Hepatocyte (in vitro differentiated cells): ENCODE measurements around the gene GNPTAB. TPM values are rescaled to one million over a fixed set of nuclear protein-coding genes. Genes with fewer than 3 reads are reported as not detected.

ENCODE experiments used
- DNase-seq: peaks from one replicate; pipeline ENCODE4 v3.0.0-alpha.2; 2016; ENCODE audit warnings: low spot score
- H2AFZ ChIP-seq: fragments of 200-600 bp; sonication (generic); 2 replicates; pipeline ENCODE4 v1.6.0; 2016; ENCODE audit warnings: antibody characterized with exemption, mild to moderate bottlenecking
- H3K27ac ChIP-seq: fragments of 200-600 bp; sonication (generic); 2 replicates; pipeline ENCODE4 v1.5.1; 2016; ENCODE audit warnings: mild to moderate bottlenecking
- H3K27me3 ChIP-seq: fragments of 200-600 bp; sonication (generic); 2 replicates; pipeline ENCODE4 v1.6.1; 2016
- H3K36me3 ChIP-seq: fragments of 200-600 bp; sonication (generic); replicated peaks from 2 replicates; pipeline ENCODE4 v1.5.1; 2016; ENCODE audit warnings: low read depth; ENCODE audit not compliant: insufficient read depth
- H3K4me1 ChIP-seq: fragments of 200-600 bp; sonication (generic); 2 replicates; pipeline ENCODE4 v1.5.1; 2016; ENCODE audit warnings: mild to moderate bottlenecking, moderate library complexity; ENCODE audit not compliant: insufficient read depth
- H3K4me2 ChIP-seq: fragments of 200-600 bp; sonication (generic); 2 replicates; pipeline ENCODE4 v1.6.0; 2016
- H3K4me3 ChIP-seq: fragments of 200-600 bp; sonication (generic); 2 replicates; pipeline ENCODE4 v1.5.1; 2016; ENCODE audit warnings: mild to moderate bottlenecking
- H3K79me2 ChIP-seq: fragments of 200-600 bp; sonication (generic); 2 replicates; pipeline ENCODE4 v1.6.0; 2017; ENCODE audit warnings: mild to moderate bottlenecking
- H3K9me2 ChIP-seq: fragments of 200-600 bp; sonication (generic); replicated peaks from 2 replicates; pipeline ENCODE4 v1.6.0; 2017; ENCODE audit warnings: mild to moderate bottlenecking; ENCODE audit not compliant: insufficient read depth
- H3K9me3 ChIP-seq: fragments of 200-600 bp; sonication (generic); 2 replicates; pipeline ENCODE4 v1.5.1; 2016; ENCODE audit warnings: low read depth, mild to moderate bottlenecking
- H4K20me1 ChIP-seq: fragments of 200-600 bp; sonication (generic); 2 replicates; pipeline ENCODE4 v1.6.0; 2016; ENCODE audit warnings: mild to moderate bottlenecking; ENCODE audit not compliant: insufficient read depth, poor library complexity, severe bottlenecking
- EZH2 ChIP-seq: fragments of 200-600 bp; sonication (generic); IDR thresholded peaks from 2 replicates; pipeline ENCODE4 v1.6.1; 2016; ENCODE audit warnings: antibody characterized with exemption, mild to moderate bottlenecking, borderline replicate concordance
- EZH2phosphoT487 ChIP-seq: fragments of 200-600 bp; sonication (generic); IDR thresholded peaks from one replicate; pipeline ENCODE4 v1.6.1; 2018; ENCODE audit warnings: antibody characterized with exemption, mild to moderate bottlenecking, low read depth, moderate library complexity; ENCODE audit not compliant: unreplicated experiment, severe bottlenecking
- WGBS: methylation state at CpG from one replicate; pipeline ENCODE4 v1.1.6; 2016; ENCODE audit warnings: low lambda C conversion rate; ENCODE audit errors: missing lambda C conversion rate; 5-methylcytosine and 5-hydroxymethylcytosine counted together
- polyA plus RNA-seq: library from polyadenylated mRNA; unstranded; fragments of >200 nt; fragmentation: Nextera tagmentation; extraction: Ambion mirVana; gene quantifications from 2 replicates; pipeline ENCODE4 v1.2.1, GENCODE V29; 2016
- total RNA-seq: library from RNA; depleted of rRNA; stranded (reverse); fragments of >200 nt; gene quantifications from 2 replicates; pipeline ENCODE4 v1.2.3, GENCODE V29; 2014
- TF ChIP-seq, protein P1 (sequence below): fragments of 200-600 bp; sonication (generic); IDR thresholded peaks from 2 replicates; pipeline ENCODE4 v1.5.1; 2016; ENCODE audit warnings: antibody characterized with exemption, mild to moderate bottlenecking; ENCODE audit not compliant: poor library complexity

GNPTAB gene
- total and polyA plus RNA-seq, 2 experiments from 2014 or later = 13.8 to 21.6 TPM

DNA sequence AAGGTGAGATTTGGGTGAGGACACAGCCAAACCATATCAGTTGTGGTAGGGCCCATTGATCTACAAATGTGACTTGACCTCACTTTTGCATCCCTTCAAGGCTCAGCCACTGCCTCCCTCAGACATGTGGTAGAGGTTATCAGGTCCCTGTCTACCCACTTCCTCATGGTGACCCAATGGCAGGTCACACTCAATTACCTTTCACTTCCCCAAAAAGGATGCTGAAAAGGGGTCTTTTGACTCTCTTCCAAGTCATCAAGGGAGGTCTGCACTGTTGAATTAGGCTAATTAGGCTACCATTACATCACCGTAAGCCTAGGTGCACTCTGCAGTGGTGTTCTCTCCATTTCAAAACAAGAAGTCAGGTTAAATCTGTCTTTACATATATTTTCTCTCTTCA lies 24.0 kb upstream of the GNPTAB start:
- no peaks in the 10 kb centered on the region for H3K9me3 ChIP-seq
- peaks cover 20% of the 10 kb centered on the region for H3K4me1 ChIP-seq
- no peak overlapping the region for H3K4me3 ChIP-seq
- DNase-seq = no peak
- no peaks in the 10 kb centered on the region for H3K79me2 ChIP-seq
- H4K20me1 ChIP-seq = no peaks in the 10 kb centered on the region
- H3K27ac ChIP-seq = peak overlapping the region; percentile 40
- H3K4me2 ChIP-seq = no peak overlapping the region
- H3K36me3 ChIP-seq = no peaks in the 10 kb centered on the region
- TF ChIP-seq EZH2phosphoT487 (no peak), EZH2 (no peak)
- TF ChIP-seq, protein P1, sequence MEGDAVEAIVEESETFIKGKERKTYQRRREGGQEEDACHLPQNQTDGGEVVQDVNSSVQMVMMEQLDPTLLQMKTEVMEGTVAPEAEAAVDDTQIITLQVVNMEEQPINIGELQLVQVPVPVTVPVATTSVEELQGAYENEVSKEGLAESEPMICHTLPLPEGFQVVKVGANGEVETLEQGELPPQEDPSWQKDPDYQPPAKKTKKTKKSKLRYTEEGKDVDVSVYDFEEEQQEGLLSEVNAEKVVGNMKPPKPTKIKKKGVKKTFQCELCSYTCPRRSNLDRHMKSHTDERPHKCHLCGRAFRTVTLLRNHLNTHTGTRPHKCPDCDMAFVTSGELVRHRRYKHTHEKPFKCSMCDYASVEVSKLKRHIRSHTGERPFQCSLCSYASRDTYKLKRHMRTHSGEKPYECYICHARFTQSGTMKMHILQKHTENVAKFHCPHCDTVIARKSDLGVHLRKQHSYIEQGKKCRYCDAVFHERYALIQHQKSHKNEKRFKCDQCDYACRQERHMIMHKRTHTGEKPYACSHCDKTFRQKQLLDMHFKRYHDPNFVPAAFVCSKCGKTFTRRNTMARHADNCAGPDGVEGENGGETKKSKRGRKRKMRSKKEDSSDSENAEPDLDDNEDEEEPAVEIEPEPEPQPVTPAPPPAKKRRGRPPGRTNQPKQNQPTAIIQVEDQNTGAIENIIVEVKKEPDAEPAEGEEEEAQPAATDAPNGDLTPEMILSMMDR = no peak
- H2AFZ ChIP-seq = peak overlapping the region; percentile 14
- no peaks in the 10 kb centered on the region for H3K9me2 ChIP-seq
- 80% methylated on average over 1 of the region's 1 CpG for WGBS
- H3K27me3 ChIP-seq = no peaks in the 10 kb centered on the region

DNA sequence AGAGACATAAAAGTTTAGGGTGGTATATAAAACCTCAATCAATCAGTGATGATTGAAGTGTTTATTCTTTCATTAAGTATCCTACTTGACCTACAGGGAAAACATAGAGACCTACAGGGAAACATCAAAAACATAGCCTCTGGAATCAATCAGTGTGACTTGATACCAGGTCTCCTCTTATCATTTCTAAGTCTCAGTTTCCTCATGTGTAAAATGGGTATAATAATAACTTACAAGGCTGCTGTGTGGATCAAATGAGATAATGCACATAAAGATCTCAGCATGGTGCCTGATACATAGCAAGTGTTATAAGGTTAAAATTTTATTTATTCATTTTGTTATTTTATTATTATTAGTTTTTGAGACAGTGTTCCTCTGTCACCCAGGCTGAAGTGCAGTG lies 22.2 kb upstream of the GNPTAB start:
- H3K79me2 ChIP-seq = no peaks in the 10 kb centered on the region
- no peaks in the 10 kb centered on the region for H3K36me3 ChIP-seq
- H3K27ac ChIP-seq = no peak overlapping the region
- H3K9me3 ChIP-seq = no peaks in the 10 kb centered on the region
- H3K4me2 ChIP-seq = no peak overlapping the region
- no peaks in the 10 kb centered on the region for H3K9me2 ChIP-seq
- no peaks in the 10 kb centered on the region for H3K27me3 ChIP-seq
- TF ChIP-seq EZH2 (no peak), EZH2phosphoT487 (no peak)
- TF ChIP-seq, protein P1 = no peak
- peaks cover 20% of the 10 kb centered on the region for H3K4me1 ChIP-seq
- DNase-seq = no peak
- H4K20me1 ChIP-seq = no peaks in the 10 kb centered on the region
- no peak overlapping the region for H2AFZ ChIP-seq
- no peak overlapping the region for H3K4me3 ChIP-seq

- Histone ChIP-seq H3K79me2 (no peaks in the 10 kb centered on the region), H2AFZ (no peak overlapping the region), H3K4me3 (no peak overlapping the region), H3K27ac (no peak overlapping the region), H3K9me3 (no peaks in the 10 kb centered on the region), H3K36me3 (no peaks in the 10 kb centered on the region), H3K4me2 (no peak overlapping the region), H4K20me1 (no peaks in the 10 kb centered on the region), H3K27me3 (no peaks in the 10 kb centered on the region), H3K4me1 (peaks cover 5% of the 10 kb centered on the region), H3K9me2 (no peaks in the 10 kb centered on the region)
- WGBS = 97% methylated on average over 1 of the region's 1 CpG
- no peak for DNase-seq
- no peak for TF ChIP-seq EZH2phosphoT487
- TF ChIP-seq, protein P1 = no peak
- no peak for TF ChIP-seq EZH2
These were observed 19.4 kb upstream of the GNPTAB start for GRCh38 chr12:101850199-101850598.

GRCh38 chr12:101847325-101847724 lies 16.6 kb upstream of the GNPTAB start:
- DNase-seq = no peak
- H3K27me3 ChIP-seq = no peaks in the 10 kb centered on the region
- H3K36me3 ChIP-seq = no peaks in the 10 kb centered on the region
- H4K20me1 ChIP-seq = no peaks in the 10 kb centered on the region
- no peak overlapping the region for H3K4me3 ChIP-seq
- no peak overlapping the region for H3K27ac ChIP-seq
- H3K79me2 ChIP-seq = no peaks in the 10 kb centered on the region
- H3K9me3 ChIP-seq = no peaks in the 10 kb centered on the region
- no peak overlapping the region for H3K4me2 ChIP-seq
- TF ChIP-seq EZH2 = no peak
- no peak for TF ChIP-seq EZH2phosphoT487
- TF ChIP-seq, protein P1 = no peak
- H3K9me2 ChIP-seq = no peaks in the 10 kb centered on the region
- H3K4me1 ChIP-seq = no peaks in the 10 kb centered on the region
- 85% methylated on average over 5 of the region's 5 CpGs for WGBS
- H2AFZ ChIP-seq = no peak overlapping the region
